Fibroblast of skin of right quadriceps (primary cell): ENCODE measurements around the gene SCLY.

ENCODE experiments used
- DNase-seq: peaks from one replicate; pipeline ENCODE4 v3.0.0-alpha.2; 2013

Gene SCLY

GRCh38 chr2:238098901-238099713 lies 38.3 kb downstream of the SCLY start:
- no peak for DNase-seq

- no peak for DNase-seq
Measured at GRCh38 chr2:238099714-238100048, 38.9 kb downstream of the SCLY start.

- no peak for DNase-seq
Measured at GRCh38 chr2:238100049-238100820, 39.4 kb downstream of the SCLY start, which contains the start of gene ESPNL. Gene ESPNL (plus strand): TSS chr2:238100340. CDS start chr2:238100420, 80 bp downstream.

GRCh38 chr2:238100821-238101771 lies 40.3 kb downstream of the SCLY start:
- DNase-seq: no peak

GRCh38 chr2:238101891-238102841 lies 41.4 kb downstream of the SCLY start:
- DNase-seq: no peak

GRCh38 chr2:238102865-238103264 lies 42.1 kb downstream of the SCLY start:
- no peak for DNase-seq

GRCh38 chr2:238103465-238104225 lies 42.8 kb downstream of the SCLY start:
- DNase-seq: no peak

- DNase-seq: no peak
Measured at GRCh38 chr2:238104226-238104690, 43.5 kb downstream of the SCLY start.

- no peak for DNase-seq
Measured at GRCh38 chr2:238104691-238105371, 44.0 kb downstream of the SCLY start.

GRCh38 chr2:238105506-238106338 lies 44.9 kb downstream of the SCLY start:
- no peak for DNase-seq

GRCh38 chr2:238106339-238106697 lies 45.5 kb downstream of the SCLY start:
- no peak for DNase-seq

GRCh38 chr2:238106698-238107524 lies 46.1 kb downstream of the SCLY start:
- DNase-seq: no peak

- DNase-seq: no peak
Measured at GRCh38 chr2:238107525-238108422, 47.0 kb downstream of the SCLY start.

GRCh38 chr2:238108423-238109183 lies 47.8 kb downstream of the SCLY start:
- DNase-seq: no peak

GRCh38 chr2:238113611-238114010 lies 52.8 kb downstream of the SCLY start:
- DNase-seq: no peak

- no peak for DNase-seq
Measured at GRCh38 chr2:238114331-238114841, 53.6 kb downstream of the SCLY start.
